HCT116 (cell line): ENCODE data around the gene HDDC3. TPM values are rescaled to one million over a fixed set of nuclear protein-coding genes. Genes with fewer than 3 reads are reported as not detected.

Source experiments
- ATAC-seq: fragments of 200-7000 bp; cut with Tn5 transposase; 2 replicates; pipeline ENCODE4 v1.9.1; 2020; ENCODE audit warnings: mild to moderate bottlenecking, moderate library complexity
- BruUV-seq: library from RNA; stranded (reverse); fragments of 400-500 nt; replicated peaks from 2 replicates; lab custom pipeline; 2021; lab: Mats Ljungman, UMichigan
- CTCF ChIA-PET: fragments of 300-600 bp; sonication (Branson Sonifier 250); formaldehyde crosslinking; loops from one replicate; lab custom pipeline; 2021; ENCODE audit warnings: antibody characterized with exemption; lab: Charles Lee
- POLR2A ChIA-PET: fragments of 300-600, 350-600 bp; sonication (Branson Sonifier 250); formaldehyde crosslinking; loops from one replicate; lab custom pipeline; 2021; ENCODE audit warnings: antibody characterized with exemption; lab: Charles Lee
- RAD21 ChIA-PET, 2 experiments: fragments of 300-600 bp; sonication (Branson Sonifier 250); formaldehyde crosslinking; loops; one replicate each; lab custom pipeline; 2023; ENCODE audit warnings: low total read pairs in 2 of 2; ENCODE audit not compliant: uncharacterized antibody in 2 of 2, unreplicated experiment in 2 of 2, low non-redundant PET in 1 of 2; lab: Charles Lee
- DNase-seq: peaks from one replicate; pipeline ENCODE4 v3.0.0-alpha.2; 2010; ENCODE audit warnings: low read depth, low spot score
- H2AFZ ChIP-seq: fragments of 200-600 bp; shearing (Covaris generic), sonication (generic); 2 replicates; pipeline ENCODE4 v1.6.1; 2017; ENCODE audit warnings: low read depth, mixed run types, mixed read lengths, antibody characterized with exemption, low read length; ENCODE audit not compliant: poor library complexity, severe bottlenecking
- H3K27ac ChIP-seq: 2 replicates; pipeline ENCODE4 v1.5.1; 2012; ENCODE audit warnings: low read depth, low read length
- H3K27me3 ChIP-seq: fragments of 200-600 bp; sonication (generic); 2 replicates; pipeline ENCODE4 v1.6.1; 2016; ENCODE audit warnings: mixed run types, low read length, mixed read lengths; ENCODE audit not compliant: insufficient read depth
- H3K36me3 ChIP-seq, 2 experiments: fragments of 200-500 bp in 1 of 2; fragments of 200-600 bp in 1 of 2; sonication (Bioruptor generic) in 1 of 2; sonication (generic) in 1 of 2; 2 replicates each; pipeline versions ENCODE4 v1.5.1 to v1.6.1; 2014 to 2016; ENCODE audit warnings: low read length in 2 of 2, inconsistent platforms in 1 of 2, mixed read lengths in 1 of 2, mixed run types in 1 of 2; ENCODE audit not compliant: insufficient read depth in 2 of 2, control insufficient read depth in 1 of 2
- H3K4me1 ChIP-seq, 2 experiments: fragments of 200-600 bp in 1 of 2; sonication (generic) in 1 of 2; 2 replicates each; pipeline versions ENCODE4 v1.5.1 to v1.6.1; 2012 to 2017; ENCODE audit warnings: low read length in 2 of 2, inconsistent platforms in 1 of 2, mild to moderate bottlenecking in 1 of 2, mixed read lengths in 1 of 2, mixed run types in 1 of 2, moderate library complexity in 1 of 2; ENCODE audit not compliant: insufficient read depth in 2 of 2, control insufficient read depth in 1 of 2
- H3K4me2 ChIP-seq: fragments of 200-600 bp; sonication (generic); 2 replicates; pipeline ENCODE4 v1.6.1; 2017; ENCODE audit warnings: mixed run types, low read length, mixed read lengths
- H3K4me3 ChIP-seq, 2 experiments: fragments of 200-600 bp in 1 of 2; sonication (generic) in 1 of 2; replicated peaks in 1 of 2; 2 replicates each; pipeline ENCODE4 v1.5.1; 2011 to 2016; ENCODE audit warnings: low read length in 2 of 2, control low read depth in 1 of 2, low read depth in 1 of 2, mild to moderate bottlenecking in 1 of 2, mixed read lengths in 1 of 2, mixed run types in 1 of 2
- H3K79me2 ChIP-seq: fragments of 200-600 bp; sonication (generic); 2 replicates; pipeline ENCODE4 v1.6.1; 2017; ENCODE audit warnings: mild to moderate bottlenecking, mixed run types, low read length, moderate library complexity, mixed read lengths; ENCODE audit not compliant: insufficient read depth
- H3K9ac ChIP-seq: fragments of 200-600 bp; sonication (generic); 2 replicates; pipeline ENCODE4 v1.6.1; 2016; ENCODE audit warnings: low read length, mixed read lengths
- H3K9me2 ChIP-seq: fragments of 200-600 bp; sonication (generic), shearing (Covaris generic); 2 replicates; pipeline ENCODE4 v1.6.1; 2017; ENCODE audit warnings: mixed run types, mild to moderate bottlenecking, moderate library complexity; ENCODE audit not compliant: insufficient read depth
- H3K9me3 ChIP-seq, 2 experiments: fragments of 200-500 bp in 1 of 2; fragments of 200-600 bp in 1 of 2; sonication (Bioruptor generic) in 1 of 2; sonication (generic) in 1 of 2; 2 replicates each; pipeline ENCODE4 v1.6.1; 2014 to 2017; ENCODE audit warnings: low read length in 2 of 2, mixed read lengths in 2 of 2, inconsistent platforms in 1 of 2, low read depth in 1 of 2, mild to moderate bottlenecking in 1 of 2, mixed run types in 1 of 2, moderate library complexity in 1 of 2; ENCODE audit not compliant: control insufficient read depth in 1 of 2, insufficient read depth in 1 of 2
- H4K20me1 ChIP-seq: fragments of 200-600 bp; sonication (generic), shearing (Covaris generic); 2 replicates; pipeline ENCODE4 v1.6.1; 2017; ENCODE audit warnings: mixed run types, mild to moderate bottlenecking, moderate library complexity; ENCODE audit not compliant: insufficient read depth
- CBX3 ChIP-seq: IDR thresholded peaks from 2 replicates; pipeline ENCODE4 v1.6.1; 2012; ENCODE audit warnings: low read depth
- CEBPB ChIP-seq: IDR thresholded peaks from 2 replicates; pipeline ENCODE4 v1.6.1; 2012; ENCODE audit warnings: low read depth
- CTCF ChIP-seq, 3 experiments: fragments of 200-600 bp in 1 of 3; sonication (generic) in 1 of 3; IDR thresholded peaks in 2 of 3; conservative IDR thresholded peaks in 1 of 3; 2 replicates each; pipeline ENCODE4 v1.5.1; 2012 to 2017; ENCODE audit warnings: low read depth in 2 of 3, low read length in 2 of 3, antibody characterized with exemption in 1 of 3, borderline replicate concordance in 1 of 3, control low read depth in 1 of 3, mild to moderate bottlenecking in 1 of 3, mixed read lengths in 1 of 3, mixed run types in 1 of 3, moderate library complexity in 1 of 3; ENCODE audit not compliant: insufficient read depth in 1 of 3
- EGR1 ChIP-seq: IDR thresholded peaks from 2 replicates; pipeline ENCODE4 v1.6.1; 2012; ENCODE audit warnings: low read depth
- ELF1 ChIP-seq: IDR thresholded peaks from 2 replicates; pipeline ENCODE4 v1.6.1; 2012; ENCODE audit warnings: low read depth, borderline replicate concordance
- EZH2 ChIP-seq: fragments of 200-600 bp; sonication (generic); IDR thresholded peaks from 2 replicates; pipeline ENCODE4 v1.6.1; 2017; ENCODE audit warnings: antibody characterized with exemption, mixed run types
- EZH2phosphoT487 ChIP-seq: fragments of 200-600 bp; IDR thresholded peaks from 2 replicates; pipeline ENCODE4 v1.6.1; 2018; ENCODE audit warnings: antibody characterized with exemption, borderline replicate concordance
- FOSL1 ChIP-seq: IDR thresholded peaks from 2 replicates; pipeline ENCODE4 v1.6.1; 2012; ENCODE audit warnings: low read depth
- JUND ChIP-seq: IDR thresholded peaks from 2 replicates; pipeline ENCODE4 v1.6.1; 2012
- MAX ChIP-seq: IDR thresholded peaks from 2 replicates; pipeline ENCODE4 v1.6.1; 2012
- POLR2A ChIP-seq: IDR thresholded peaks from 2 replicates; pipeline ENCODE4 v1.7.0; 2011; ENCODE audit warnings: borderline replicate concordance; ENCODE audit not compliant: insufficient read depth, insufficient read length; ENCODE audit errors: extremely low read depth
- POLR2AphosphoS5 ChIP-seq: IDR thresholded peaks from 2 replicates; pipeline ENCODE4 v1.6.1; 2011; ENCODE audit warnings: mild to moderate bottlenecking, low read depth, low read length, moderate library complexity
- SIN3A ChIP-seq: IDR thresholded peaks from 2 replicates; pipeline ENCODE4 v1.6.1; 2012; ENCODE audit warnings: low read depth
- SRF ChIP-seq: IDR thresholded peaks from 2 replicates; pipeline ENCODE4 v1.6.1; 2012; ENCODE audit warnings: low read depth
- TCF7L2 ChIP-seq: IDR thresholded peaks from 2 replicates; pipeline ENCODE4 v1.7.0; 2011; ENCODE audit warnings: borderline replicate concordance, inconsistent platforms; ENCODE audit not compliant: insufficient read depth, insufficient read length; ENCODE audit errors: extremely low read depth
- ZBTB33 ChIP-seq: IDR thresholded peaks from 2 replicates; pipeline ENCODE4 v1.6.1; 2011; ENCODE audit warnings: mild to moderate bottlenecking, low read length, moderate library complexity; ENCODE audit not compliant: insufficient replicate concordance; ENCODE audit errors: extremely low read depth
- ZNF274 ChIP-seq: fragments of 200-500 bp; sonication (Bioruptor generic); IDR thresholded peaks from 2 replicates; pipeline ENCODE4 v1.6.1; 2014; ENCODE audit warnings: mild to moderate bottlenecking, low read depth, low read length, inconsistent platforms
- intact Hi-C: fragments of 100-400 bp; cut with micrococcal nuclease; formaldehyde crosslinking; loops from 2 replicates; pipeline ENCODE4 v1.10.0; 2022
- total RNA-seq: library from RNA; stranded (reverse); gene quantifications from one replicate; pipeline ENCODE4 v1.2.1, GENCODE V29; 2021; ENCODE audit not compliant: unreplicated experiment

Gene HDDC3
- total RNA-seq, 1 experiment from 2014 or later: 20.4 TPM

GRCh38 chr15:90885432-90886290 is 46.7 kb downstream of the HDDC3 start (continued):
- no peak for TF ChIP-seq ZBTB33
- no peak for TF ChIP-seq POLR2AphosphoS5
- no peak for TF ChIP-seq FOSL1

- H3K27me3 ChIP-seq: no peaks in the 10 kb centered on the region
- peaks cover 0 to 3% of the 10 kb centered on the region in 2 experiments; a peak in 1 of 4 replicates for H3K4me1 ChIP-seq
- no peak overlapping the region for H3K4me2 ChIP-seq
- H3K9me2 ChIP-seq: no peaks in the 10 kb centered on the region
- H3K79me2 ChIP-seq: no peaks in the 10 kb centered on the region
- H2AFZ ChIP-seq: no peak overlapping the region
- CTCF ChIA-PET: interaction anchor here (0.9 to 2.8 kb wide), 6 partner anchors 14 to 591 kb away, joined by 3 to 26 read pairs (median 10); partner anchors contain the start of gene BLM
- BruUV-seq: no TSS peak
- H3K9me3 ChIP-seq: no peaks in the 10 kb centered on the region
- no peak overlapping the region for H3K4me3 ChIP-seq
- no peaks in the 10 kb centered on the region for H4K20me1 ChIP-seq
- POLR2A ChIA-PET: interaction anchor here (0.6 kb wide), 1 partner anchor 497 kb away, joined by 3 read pairs; the partner anchor contains the start of gene IQGAP1
- no peaks in the 10 kb centered on the region; a peak in 1 of 4 replicates for H3K36me3 ChIP-seq
- RAD21 ChIA-PET: interaction anchor here (0.6 to 2.2 kb wide), 4 partner anchors 11 to 1141 kb away, joined by 3 to 7 read pairs (median 5); no protein-coding TSS in a partner anchor
- DNase-seq: no peak
- H3K9ac ChIP-seq: no peak overlapping the region
- H3K27ac ChIP-seq: no peak overlapping the region
- intact Hi-C loops: loop anchor here (5.0 kb wide), 1 partner anchor 403 kb away; no protein-coding TSS in a partner anchor
- ATAC-seq: no peak
- TF ChIP-seq EZH2 (no peak), MAX (no peak), SIN3A (no peak), POLR2A (no peak), ELF1 (no peak), CTCF (IDR thresholded peaks at IDR 0.05 in 2 of 3, conservative IDR thresholded peaks at IDR 0.05 in 1 of 3; ENCODE audit: borderline replicate concordance in 1 of 3, insufficient read depth in 1 of 3, low read depth in 2 of 3, low read length in 2 of 3) (no peak), TCF7L2 (no peak), CEBPB (no peak), FOSL1 (no peak), EZH2phosphoT487 (no peak), EGR1 (no peak), JUND (no peak), SRF (no peak), ZNF274 (no peak), POLR2AphosphoS5 (no peak), CBX3 (no peak)
Observed at GRCh38 chr15:90884719-90885431, 47.5 kb downstream of the HDDC3 start.
